CD4-positive, alpha-beta T cell treated with Interferon alpha-2 for 1 hour (primary cell): ENCODE results near the gene BGN.

Experiments used
- DNase-seq, 2 donors: peaks; one replicate each; pipeline ENCODE4 v3.0.0-alpha.2; 2020 to 2022

Gene BGN

DNA sequence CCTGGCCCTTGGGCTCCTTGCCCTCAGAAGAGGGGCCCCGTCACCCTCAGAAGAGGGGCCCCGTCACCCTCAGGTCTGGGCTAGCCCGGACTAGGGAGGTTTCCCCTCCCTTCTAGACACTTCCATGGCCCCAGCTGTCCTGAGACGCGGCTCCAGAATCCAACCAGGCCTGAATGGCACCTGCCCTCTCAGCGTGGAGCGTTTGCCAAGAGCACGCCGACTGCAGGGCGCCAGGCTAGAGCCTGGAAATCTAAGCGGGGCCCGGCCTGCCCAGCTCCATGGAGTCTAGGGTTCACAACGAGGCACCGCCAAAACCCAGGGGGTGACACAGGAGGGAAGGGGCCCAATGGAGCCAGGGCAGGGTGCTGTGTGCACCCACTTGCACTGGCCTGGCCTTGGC is 14.8 kb downstream of the BGN start:
- no peak for DNase-seq

DNA sequence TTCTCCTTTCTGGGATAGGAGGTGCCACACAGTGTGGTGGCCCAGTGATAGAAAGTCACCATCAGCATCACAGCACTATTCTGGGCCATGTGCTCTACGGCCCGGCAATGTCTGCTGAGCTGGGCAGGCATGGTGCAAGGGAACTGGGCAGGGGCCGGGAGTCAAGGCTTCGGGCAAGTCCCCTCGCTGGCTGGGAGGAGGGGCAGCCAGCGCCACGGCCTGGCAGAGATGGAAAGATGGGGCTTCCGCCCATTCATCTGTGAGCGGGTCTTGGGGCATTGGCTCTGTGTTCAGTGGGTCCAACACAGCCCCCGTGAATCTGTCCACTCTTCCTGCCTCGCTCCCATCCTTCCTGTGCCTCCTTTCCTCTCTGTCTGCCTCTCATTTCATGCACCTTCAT is 15.6 kb downstream of the BGN start:
- no peak for DNase-seq

DNA sequence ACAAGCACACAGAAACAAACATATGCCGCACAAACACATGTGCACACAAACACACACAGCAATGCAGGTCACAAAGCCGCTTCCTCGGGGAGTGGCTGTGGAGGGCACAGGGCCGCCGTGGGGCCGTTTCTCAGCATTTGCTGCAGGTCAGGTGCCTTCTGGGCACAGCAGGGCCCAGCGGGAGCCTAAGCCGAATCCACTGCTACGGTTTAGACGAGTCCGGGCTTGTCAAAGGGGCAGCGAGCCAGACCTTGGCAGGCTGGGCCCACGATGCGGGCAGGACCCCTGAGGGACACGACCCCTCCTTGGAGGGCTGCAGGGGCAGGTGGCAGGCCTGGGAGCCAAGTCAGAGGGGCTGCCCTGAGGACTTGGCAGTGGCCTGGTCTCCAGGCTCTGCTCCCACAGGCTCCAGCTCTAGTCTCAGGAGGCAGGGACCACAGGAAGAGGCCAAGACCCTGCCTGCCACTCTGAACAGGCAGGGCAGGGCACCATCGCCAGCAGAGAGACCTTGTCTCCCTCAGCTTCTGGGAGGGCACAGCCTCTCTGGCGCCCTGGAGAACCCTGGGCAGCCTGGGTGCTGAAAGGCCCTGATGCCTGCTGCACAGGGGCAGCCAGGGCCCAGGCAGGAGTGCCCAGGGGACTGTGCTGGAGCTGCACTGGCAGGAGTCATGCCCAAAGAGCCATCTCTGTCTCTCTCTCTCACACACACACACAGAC is 17.2 kb downstream of the BGN start:
- no peak for DNase-seq

DNA sequence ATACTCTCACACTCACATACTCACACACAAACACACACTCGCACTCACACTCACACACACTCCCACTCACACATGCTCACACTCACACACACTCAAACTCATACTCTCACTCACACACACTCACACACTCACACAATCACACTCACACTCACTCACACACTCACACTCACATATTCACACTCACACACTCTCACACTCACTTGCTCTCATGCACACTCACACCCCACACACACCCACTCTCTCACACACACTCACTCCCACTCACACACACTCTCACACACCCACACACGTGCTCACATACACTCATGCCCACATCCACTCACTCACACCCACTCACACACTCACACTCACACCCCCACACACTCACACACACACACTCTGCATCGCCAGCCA is 17.7 kb downstream of the BGN start:
- DNase-seq, result no peak

DNA sequence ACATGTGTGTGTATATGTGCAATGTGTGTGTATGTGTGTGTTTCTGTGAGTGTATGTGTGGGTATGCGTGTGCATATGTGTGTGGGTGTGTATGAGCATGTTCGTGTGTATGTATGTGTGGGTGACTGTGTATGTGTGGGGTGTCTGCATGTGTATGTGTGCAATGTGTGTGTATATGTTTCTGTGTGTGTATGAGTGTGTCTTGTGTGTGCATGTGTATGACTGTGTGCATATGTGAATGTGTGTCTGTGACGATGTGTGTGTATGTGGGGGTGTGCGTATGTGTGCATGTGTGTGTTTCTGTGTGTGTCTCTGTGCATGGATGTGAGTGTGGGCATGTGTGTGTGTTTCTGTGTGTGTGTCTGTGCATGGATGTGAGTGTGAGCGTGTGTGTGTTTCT is 18.5 kb downstream of the BGN start:
- DNase-seq, result no peak

DNA sequence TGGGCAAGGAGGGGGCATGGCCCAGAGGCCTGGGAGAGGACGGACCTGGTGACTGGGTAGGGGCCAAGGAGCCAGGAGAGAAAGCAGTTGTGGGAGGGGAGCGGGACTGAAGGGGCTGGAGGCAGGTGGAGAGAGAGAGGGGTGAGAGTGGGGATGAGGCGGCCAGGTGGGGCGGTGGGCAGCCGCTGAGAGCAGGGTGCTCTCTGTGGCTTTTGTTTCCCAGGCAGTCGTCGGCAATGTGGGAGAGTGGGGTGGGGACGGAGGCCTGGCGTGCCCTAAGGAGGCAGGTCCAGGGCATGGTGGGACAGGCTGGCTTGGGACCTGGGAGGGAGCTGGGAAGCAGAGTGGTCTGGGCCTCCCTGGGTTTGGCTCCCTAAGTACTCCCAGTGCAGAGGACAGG is 19.5 kb downstream of the BGN start:
- no peak for DNase-seq

DNA sequence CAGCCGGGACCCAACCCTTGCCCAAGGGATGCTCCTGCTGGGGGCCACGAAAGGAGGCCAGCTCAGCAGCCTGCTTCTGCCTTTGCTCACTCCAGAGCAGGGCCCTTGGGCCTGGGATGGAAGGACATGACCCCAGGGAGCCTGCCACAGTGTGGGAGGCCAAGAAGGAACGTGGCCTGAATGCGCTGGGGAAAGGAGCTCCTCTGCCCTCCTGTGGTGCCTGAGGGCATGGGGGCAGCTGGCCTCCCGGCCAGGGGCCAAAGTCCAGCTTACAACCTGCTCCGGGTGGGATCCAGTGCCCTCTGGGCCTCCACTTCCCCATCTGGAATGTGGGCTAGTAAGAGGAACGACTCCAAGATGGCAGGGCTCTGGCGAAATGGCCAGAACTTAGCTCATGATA is 20.7 kb downstream of the BGN start:
- DNase-seq, result no peak

DNA sequence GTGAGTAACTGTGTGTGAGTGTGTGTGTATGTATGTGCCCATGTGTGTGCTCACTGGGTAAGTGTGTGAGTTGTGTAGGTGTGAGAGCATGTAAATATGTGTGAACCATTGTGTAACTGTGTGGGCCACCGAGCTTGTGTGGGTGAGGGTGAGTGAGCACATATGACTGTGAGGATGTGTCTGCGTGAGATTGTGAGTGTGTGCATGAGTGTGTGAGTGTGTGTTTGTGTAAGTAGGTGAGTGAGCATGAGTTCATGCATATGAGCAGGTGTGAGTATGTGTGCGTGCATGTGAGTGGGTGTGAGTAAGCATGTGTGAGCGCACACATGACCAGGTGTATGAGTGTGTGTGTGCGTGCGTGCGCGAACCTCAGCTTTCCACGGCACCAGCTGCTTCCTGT is 21.3 kb downstream of the BGN start:
- no peak for DNase-seq

DNA sequence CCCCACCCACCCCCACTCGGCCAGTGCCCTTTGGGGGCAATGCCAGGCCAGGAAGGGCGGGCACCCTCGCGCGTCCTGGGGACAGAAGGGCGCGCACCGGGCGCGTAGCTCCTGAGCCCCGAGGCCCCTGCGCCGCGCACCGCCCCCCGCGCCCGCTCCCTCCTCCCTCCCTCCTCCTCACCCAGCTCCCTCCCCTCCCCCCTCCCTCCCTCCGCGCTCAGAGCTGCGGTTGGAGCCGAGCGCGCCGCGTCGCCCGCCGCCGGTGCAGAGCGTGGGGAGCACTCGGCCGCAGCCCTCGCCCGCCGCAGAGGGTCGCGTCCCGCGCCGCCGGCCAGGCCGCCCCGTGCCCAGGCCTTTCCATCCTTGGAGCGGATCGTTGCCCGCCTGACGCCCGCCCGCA is 22.6 kb downstream of the BGN start, which contains the start of gene ATP2B3:
TSS of gene ATP2B3 (plus strand) at position 220 of the 400 bp plus-strand sequence. CDS start 18,606 bp downstream, outside the sequence.
- DNase-seq, result no peak

DNA sequence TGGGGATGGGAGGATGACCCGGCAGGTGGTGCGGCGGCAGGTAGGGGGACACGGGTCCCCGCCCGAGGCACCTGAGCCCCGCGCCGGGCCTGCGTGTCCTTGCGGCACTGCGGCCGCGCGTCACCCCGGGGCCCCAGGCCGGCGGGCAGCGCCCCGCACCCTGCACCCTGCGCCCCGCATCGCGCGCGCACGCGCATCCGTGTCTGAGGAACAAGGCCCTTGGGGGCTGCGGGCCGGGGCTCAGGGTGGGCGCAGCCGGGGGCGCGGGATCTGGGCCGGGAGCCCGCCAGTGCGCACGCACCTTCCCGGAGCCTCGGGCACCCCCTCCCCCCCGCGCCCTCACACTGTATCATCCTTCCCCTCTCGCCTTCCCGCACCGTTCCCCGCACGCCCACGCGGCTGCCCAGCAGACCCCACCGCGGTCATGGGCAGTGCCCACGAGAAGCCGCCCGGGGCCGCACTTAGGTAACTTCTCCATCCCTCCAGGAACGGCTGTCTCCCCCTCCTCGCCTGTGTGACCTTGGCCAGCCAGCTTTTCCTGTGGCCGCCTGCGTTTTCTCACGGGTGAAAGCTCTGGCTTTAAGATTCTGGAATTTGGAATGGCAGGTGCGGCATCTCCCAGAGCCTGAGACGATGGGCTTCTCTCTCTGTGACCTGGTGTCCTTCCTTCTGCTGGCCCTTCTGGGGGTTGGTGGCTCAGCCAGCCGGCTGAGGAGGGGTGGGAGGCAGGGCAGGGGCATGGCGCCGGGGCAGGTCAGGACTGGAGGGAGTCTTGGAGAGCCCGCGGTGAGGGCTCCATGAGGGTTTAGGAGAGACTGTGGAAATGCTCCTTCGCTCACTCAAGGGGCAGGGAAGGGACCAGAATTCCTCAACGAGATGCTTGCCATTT is 23.4 kb downstream of the BGN start:
- DNase-seq, result no peak

DNA sequence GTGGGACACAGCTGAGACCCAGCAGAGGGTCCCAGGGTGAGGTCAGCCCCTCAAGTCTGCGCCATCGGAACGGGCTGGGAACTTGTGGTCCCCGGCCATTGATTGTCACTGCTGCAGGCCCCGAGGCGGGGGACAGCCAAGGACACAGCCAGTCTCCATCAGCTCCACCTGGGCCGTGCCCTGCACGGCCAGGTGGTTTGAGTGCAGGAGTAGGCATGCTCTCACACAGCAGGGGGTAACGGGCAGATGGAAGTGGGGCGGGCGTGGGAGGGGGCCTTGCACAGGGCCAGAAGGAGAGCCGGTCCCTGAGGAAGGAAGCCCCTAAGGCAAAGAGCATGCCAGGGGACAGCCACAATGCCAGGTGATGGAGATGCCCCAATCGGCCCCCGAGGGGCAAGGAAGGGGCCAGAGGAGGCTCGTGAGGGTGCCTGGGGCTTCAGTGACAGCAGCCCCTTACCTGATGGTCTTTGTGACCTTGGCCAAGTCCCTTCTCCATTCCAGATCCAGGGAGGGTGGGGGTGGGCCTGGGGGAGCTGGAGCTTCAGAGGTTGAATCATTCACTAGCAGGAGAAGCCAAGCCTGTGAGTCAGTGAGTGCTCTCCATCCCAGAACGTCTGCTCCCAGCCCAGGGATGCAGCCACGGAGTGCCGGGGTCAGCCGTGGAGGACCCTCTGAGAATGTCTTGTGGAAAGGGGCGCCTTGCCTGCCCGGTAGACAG is 24.9 kb downstream of the BGN start:
- DNase-seq, result no peak

DNA sequence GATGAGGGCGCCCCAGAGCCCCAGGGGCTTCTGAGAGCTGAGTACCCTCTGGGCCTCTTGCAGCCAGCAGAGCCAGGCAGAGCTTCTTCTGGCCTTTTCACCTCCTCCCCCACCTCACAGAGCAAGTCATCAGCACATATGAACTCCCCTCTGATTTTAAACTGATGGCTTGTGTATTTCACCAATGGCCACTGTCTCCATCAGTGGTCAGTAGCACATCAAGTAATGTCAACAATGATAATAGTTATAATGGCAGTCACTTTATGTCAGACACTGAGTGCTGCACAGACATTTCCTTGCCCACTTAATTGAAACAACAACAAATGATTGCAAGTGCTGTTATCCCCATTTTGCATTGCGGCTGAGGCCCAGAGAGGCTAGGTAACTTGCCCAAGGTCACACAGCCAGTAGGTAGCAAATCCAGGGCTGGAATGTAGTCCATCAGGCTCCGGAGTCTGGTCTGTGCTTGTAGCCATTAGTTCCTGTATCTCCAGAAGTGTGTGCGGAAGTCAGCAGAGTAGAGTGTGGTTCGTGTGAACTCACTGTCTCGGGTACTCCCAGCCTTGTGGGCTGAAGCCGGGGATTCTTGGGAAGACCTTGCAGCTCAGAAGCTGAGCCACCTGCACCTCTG is 25.6 kb downstream of the BGN start:
- no peak for DNase-seq

DNA sequence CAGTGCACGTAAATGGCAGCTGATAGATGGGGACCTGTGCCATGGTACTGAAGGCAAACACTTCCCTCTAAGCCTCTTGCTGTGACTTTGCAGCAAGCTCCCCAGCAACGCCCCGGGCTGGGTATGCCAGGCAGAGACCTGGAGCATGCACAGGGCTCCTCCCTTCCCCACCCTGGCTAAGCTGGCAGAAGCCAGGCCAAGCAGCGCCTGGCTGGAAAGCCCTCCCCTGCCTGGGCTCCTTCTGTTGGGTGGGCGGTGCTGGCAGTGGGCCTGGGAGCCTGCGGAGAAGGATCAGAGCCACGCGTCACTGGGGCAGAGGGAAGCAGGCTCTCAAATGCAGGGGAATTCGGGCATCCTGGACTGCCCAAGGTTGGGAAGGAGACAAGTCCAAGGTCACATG is 26.3 kb downstream of the BGN start:
- no peak for DNase-seq

DNA sequence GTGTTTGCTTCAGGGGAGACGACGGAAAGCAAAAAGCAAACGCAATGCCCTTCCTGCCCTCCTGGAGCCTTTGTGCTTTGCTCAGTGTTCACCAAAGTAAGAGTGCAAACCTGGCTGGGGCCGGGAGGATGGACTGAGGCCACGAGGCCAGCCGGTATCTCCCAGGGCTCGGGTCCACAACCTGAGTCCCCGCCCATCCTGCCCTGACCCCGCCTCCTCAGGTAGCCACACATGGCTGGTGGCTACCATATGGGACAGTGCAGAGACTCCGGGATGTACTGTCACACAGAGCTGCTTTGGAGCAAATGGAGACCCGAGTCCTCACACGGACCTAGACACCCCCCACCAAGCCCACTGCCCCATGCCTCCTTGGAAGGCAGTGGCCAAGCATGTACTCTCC is 27.5 kb downstream of the BGN start:
- no peak for DNase-seq

DNA sequence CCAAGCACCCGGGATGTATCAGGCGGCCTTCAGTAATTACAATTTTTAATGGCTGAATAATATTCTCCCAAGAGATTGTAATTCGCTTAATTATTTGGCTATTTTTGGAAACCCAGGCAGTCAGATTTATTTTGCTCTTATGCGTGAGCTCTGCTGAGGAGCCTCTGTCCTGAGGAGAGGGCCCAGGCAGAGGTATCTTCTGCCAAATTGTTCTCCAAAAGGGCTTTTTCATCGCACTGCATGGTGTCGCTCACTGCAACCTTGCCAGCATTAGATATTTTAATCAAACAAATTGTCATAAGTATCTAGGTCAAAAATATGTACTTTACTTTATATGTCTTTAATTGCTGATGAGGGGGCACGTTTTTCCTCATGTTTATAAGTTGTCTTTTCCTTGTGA is 28.5 kb downstream of the BGN start:
- DNase-seq, result no peak

DNA sequence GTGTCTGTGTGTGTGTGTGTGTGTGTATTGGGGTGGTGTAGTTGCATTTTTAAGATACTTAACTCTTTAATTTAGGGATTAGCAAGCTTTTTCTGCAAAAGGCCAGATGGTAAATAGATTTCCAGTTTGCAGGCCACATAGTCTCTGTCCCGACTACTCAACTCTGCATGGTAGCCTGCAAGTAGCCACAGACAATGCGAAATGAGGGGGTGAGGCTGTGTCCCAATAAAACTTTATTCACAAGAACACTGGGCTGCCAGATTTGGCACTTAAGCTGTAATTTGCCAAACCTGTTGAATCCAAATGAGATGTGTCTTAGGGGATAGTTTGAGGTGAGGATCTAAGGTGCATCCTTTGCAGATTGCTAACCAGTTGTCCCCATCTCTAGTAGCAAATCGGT is 29.5 kb downstream of the BGN start:
- DNase-seq, result no peak

DNA sequence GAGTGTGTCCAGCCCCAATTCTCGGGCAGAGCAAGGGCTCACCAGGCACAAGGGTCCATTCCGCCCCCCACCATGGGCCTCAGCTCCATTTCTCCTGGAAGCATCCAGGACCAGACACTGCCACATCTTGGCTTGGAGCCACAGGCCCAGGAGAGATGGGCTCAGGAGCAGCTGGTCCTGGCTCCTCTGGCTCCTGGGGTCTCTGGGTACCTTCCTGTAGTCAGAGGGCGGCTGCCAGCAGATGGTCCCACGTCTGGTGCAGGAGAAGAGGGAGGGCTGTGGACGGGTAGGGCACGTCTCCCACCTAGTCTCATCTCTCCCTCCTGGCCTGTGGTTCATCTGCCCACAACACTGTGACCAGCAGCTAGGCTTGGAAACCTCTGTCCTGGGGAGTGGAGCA is 30.7 kb downstream of the BGN start:
- no peak for DNase-seq

DNA sequence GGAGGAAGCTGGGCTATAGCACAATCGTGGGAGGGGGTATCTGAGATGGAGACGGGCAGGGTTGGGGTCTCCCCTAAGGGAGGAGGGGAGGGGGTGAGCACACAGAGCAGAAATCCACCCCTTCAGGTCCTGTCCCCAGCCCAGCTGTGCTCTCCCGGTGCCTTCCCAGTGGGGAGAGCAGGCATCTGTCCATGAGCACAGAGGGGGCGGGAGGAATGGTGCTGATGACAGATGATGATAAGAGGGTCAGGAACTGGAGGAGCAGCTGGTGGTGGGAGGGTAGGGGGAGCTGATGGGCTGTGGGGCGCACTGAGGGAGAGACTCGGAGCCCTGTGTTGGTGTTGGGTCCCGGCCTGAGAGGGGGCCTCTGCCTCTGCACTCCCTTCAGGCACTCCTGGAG is 31.3 kb downstream of the BGN start:
- DNase-seq, result no peak

DNA sequence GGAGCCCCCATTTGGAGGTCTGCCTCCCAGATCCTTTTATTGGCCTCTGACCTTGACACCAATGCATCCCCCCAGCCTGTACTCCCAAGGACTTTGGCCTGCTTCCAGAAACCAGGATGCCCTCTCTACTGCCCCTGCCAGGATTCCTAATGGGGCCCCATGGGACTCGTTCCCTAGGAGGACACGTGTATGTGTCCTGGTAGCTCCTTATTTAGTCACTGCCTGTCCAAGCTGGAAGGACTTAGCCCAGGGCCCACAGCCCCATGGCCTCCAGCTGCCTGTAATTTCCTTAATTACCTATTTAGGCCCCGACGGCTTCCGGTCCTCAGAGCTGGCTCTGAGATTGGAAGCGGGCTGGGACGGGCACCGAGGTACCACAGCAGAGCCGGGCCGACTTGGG is 32.0 kb downstream of the BGN start:
- no peak for DNase-seq

DNA sequence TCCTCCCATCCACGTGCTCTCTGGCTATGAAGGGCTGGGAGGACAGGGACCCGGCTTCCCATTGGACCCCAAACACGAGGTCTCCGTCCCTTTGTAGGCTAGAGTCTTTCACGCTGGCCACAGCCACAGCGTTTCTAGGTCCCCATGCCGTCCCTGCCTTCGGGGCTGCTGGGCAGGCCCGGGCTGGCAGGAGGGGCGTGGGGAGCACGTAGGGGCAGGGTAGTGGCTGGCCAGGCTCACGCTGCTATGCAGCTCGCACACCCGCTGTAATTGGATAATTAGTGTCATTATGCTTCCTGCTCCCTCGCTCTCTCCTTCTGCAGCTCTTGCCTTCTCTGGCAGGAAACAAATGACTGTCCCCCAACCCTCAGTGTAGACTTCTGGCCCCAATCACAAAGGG is 32.4 kb downstream of the BGN start:
- no peak for DNase-seq

DNA sequence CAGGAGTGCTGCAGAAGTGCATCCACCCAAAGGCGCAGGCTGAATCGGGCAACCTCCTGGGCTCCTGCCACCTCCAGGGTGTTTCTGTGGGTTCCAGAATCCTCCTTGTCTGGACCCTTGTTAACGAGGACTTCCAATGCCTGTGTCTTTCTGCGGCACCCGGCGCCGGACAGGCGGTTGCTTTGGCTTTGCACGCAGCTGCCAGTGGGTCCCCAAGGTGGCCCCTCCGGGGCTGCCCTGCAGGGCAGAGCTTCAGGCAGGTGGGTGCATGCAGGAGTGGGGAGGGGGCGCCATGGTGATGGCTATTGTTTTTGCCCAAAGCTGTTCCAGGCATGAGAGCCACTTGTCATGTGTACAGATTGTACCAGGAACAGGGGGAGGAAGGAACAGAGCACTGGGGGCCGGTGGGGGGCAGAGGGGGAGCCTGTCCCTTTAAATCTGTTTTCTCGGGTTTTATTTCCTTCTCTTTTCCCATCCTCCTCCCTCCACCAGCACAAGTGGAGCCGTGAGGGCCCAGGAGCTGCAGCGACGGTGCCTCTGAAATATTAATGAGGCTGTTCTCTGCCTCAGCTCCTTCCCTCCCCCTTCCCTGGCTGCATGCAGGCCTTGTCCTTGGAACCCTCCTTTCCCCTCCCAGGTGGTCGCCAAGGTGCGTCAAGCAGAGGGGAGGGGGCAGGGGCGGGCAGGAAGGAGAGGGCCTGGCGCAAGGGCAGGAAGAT is 35.8 kb downstream of the BGN start:
- DNase-seq, result no peak

DNA sequence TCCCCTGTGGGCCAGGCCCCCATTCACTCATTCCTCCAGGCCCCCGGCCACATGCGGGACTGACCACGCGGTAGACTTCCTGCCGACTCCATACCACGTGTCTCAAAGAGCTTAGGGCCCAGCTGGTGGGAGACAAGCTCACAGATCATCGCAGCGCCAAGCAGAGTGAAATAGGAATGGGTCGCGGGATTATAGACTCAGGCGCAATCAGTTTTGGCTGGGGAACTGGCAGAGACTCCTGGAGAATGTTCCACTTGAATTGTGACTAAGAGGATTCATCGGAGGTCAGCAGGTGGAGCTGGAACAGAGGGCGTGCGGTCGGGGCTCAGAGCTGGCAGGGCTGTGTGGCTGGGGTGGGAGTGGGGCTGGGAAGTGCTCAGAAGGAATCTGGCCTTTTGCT is 38.3 kb downstream of the BGN start:
- DNase-seq, result no peak

DNA sequence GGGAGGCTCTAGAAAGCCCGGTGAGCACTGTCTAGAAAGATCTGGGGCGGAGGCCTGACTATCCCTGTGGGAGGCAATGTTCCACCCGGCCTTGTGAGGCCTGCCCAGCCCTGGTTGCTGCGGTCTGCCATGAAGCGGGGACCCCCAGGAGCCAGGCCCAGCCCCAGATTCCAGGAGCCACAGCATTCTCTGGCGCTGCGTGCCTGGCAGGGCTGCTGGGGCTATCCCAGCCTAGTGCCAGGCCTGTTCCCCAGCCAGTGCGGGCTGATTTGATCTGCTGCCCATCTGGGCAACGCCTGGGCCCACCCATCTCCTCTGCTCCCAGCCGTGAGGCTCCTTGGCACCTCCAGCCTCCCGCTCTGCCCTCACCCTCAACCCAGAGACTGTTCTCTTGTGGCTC is 42.3 kb downstream of the BGN start:
- no peak for DNase-seq
